VCaP (cell line): Measurements from ENCODE around the gene HDAC5.
A peak's percentile ranks its signal among the peaks of the same experiment; 100 is the strongest.
"Not testable (repeated sequence)": the region's sequence is repeated elsewhere in the genome, so short reads cannot be mapped to it uniquely, and the experiment has no call there.

Experiments
- H3K27ac ChIP-seq: fragments of 450-650 bp; 2 replicates; pipeline ENCODE4 v1.5.1; 2017
- CTCF ChIP-seq: fragments of 450-650 bp; conservative IDR thresholded peaks from 2 replicates; pipeline ENCODE4 v1.5.1; 2017; ENCODE audit warnings: mild to moderate bottlenecking, moderate library complexity

The HDAC5 gene

DNA sequence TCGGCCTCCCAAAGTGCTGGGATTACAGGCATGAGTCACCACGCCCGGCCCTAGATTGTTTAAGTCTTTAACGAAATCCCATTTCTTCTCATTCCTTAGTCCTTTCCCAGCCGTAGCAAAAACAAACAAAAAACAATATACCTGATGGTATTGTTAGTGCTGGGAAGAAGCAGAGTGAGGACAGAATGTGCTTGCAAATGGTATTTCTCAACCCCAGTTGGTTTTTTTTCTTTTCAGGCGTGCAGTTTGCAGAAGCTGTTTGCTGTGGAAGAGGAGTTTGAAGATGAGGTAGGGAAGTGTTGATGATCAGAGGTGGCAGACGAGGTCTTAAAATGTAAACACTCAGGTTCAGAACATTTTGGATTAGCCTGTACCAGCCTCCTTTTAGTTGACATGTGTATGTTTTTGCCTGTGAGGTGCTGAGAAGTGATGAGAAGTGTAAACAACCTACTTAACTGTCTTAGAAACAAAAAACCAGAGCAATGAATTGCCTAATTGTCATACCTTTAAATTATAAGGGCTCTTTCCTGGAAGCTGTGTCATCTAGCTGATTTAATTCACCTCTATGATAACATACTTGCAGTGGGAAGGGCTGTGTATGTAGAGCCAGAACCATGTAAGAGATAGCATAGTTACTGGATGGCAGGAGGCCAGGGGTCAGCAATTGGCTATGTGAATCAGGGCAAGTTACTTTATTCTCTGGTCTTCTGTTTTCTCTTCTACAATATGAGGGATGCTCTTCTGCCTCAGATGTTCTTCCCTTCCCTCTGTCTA lies 21.7 kb upstream of the HDAC5 start:
- no peak overlapping the region for H3K27ac ChIP-seq
- TF ChIP-seq CTCF, result no peak

GRCh38 chr17:44143921-44144320 lies 20.5 kb upstream of the HDAC5 start:
- H3K27ac ChIP-seq, result not testable (repeated sequence)

GRCh38 chr17:44137891-44138709 lies 14.7 kb upstream of the HDAC5 start:
- peak overlapping the region; percentile 53 for H3K27ac ChIP-seq
- TF ChIP-seq CTCF, result no peak

DNA sequence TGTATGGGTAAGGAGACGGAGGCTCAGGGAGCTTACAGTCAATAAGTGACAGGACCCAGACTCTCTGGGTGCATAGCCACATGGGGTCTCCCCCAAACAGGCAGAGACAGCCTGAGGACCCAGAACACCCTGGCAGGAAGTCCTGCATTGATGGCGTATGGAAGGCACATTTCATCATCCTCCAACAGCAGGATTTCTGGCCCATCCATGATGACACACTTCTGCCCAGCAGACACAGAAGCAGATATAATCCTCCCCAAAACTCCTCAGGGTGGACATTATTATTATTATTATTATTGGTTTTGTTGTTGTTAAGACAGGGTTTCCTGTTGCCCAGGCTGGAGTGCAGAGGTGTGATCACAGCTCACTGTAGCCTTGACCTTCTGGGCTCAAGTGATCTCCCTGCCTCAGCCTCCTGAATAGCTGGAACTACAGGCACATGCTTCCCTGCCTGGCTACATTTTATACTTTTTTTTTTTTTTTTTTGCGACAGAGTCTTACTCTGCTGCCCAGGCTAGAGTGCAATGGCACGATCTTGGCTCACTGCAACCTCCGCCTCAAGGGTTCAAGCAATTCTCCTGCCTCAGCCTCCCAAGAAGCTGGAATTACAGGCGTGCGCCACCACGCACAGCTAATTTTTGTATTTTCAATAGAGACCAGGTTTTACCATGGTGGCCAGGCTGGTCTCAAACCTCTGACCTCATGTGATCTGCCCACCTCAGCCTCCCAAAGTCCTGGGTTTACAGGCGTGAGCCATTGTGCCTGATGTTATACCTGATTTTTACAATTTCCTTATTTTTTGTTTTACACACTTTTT lies 11.5 kb upstream of the HDAC5 start:
- no peak for TF ChIP-seq CTCF

DNA sequence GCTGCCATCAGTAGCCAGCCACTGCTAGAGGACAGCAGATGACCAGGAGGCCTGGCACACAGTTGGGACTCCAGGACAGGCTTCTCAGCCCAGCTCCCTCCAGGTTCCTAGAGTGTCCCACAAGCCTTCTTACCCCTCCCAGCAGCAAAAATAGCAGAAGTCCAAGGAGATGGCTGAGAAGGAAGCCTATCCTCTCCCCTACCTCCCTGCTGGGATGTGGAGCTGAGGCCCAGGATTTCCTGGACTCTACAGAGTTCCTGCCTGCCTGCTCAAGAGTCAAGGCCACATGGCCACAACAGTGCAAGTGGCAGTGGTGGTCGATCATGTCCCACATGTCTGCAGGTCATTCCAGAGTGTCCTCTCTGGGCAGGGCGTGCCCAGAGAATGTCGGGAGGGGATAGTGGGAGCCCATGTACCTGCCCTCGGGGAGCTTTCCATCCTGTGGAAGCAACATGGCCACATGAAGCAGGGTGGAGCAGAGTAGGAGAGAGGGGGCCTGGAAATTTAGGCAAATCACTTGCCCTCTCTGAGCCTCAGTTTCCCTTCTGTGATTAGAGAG lies 10.6 kb upstream of the HDAC5 start:
- H3K27ac ChIP-seq, result no peak overlapping the region
- TF ChIP-seq CTCF, result no peak

More for the DNA sequence above, 11.5 kb upstream of the HDAC5 start:
- no peak overlapping the region for H3K27ac ChIP-seq

DNA sequence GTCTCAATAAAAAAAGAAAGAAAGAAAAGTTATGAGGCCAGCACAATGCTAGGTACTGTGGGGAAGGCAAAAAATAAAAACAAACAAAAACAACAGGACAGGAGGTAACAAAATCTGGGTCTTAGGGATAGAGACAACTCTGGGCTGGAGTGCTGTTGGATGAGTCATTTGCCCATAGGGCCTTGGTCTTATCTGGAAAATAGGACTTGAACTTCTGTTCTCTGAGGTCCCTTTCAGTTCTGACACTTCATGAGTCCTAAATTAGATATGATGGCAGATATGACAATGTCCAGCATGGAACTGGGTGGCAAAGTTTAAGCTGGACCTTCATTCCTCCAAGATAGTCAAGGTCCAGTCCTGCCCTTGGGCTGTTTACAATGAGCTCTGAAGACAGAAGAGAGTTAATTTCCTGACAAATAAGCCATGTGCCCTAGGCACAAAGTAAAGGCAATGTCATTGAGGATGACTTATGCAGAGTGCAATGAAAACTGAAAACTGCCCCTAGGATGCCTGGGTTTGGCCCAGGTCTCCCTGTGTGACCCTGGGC lies 8.9 kb upstream of the HDAC5 start:
- TF ChIP-seq CTCF, result no peak
- H3K27ac ChIP-seq, result no peak overlapping the region

- H3K27ac ChIP-seq, result not testable (repeated sequence)
These were observed 7.9 kb upstream of the HDAC5 start for GRCh38 chr17:44131372-44131771.
